VCaP (cell line): ENCODE measurements around the gene COL4A2.

Experiments
- H3K27ac ChIP-seq: fragments of 450-650 bp; 2 replicates; pipeline ENCODE4 v1.5.1; 2017
- CTCF ChIP-seq: fragments of 450-650 bp; conservative IDR thresholded peaks from 2 replicates; pipeline ENCODE4 v1.5.1; 2017; ENCODE audit warnings: mild to moderate bottlenecking, moderate library complexity

The COL4A2 gene

DNA sequence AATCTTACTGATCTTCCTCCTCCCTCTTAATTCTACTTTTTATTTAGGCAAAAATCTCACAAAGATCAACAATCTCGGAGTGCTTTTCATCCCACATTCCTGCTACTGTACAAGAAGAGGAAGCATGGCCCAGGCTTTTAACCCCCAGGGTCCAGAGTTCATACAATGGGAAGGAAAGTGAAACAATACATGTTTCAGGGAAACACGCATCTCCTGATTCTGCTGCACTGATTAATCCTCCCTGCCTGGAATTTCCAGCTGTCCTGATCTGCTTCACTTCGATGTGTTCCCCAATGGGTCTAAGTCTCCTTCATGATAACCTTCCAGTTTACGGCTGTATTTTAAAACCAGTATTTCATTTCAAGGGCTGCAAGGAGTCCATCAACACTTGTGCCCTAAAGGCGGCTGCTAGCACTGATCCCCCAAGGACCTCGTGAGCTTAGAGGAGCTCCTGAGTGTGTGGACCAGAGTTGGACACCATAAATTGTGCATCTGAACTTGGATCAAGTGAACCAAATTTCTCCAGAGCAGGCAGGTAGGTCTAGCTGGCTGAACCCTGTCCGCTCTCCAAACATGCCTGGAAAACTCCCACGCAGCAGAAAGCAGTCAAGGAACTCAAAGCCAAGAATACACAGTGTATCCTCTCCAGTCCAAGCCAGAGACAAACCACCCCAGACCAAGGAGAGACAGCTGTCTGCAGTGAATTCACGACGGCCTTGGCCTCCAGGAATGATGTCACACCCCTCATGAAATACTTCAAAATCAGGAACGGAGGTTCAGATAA is 44.4 kb upstream of the COL4A2 start:
- TF ChIP-seq CTCF, result no peak
- H3K27ac ChIP-seq, result no peak overlapping the region

- H3K27ac ChIP-seq, result no peak overlapping the region
- TF ChIP-seq CTCF, result no peak
Measured at GRCh38 chr13:110263404-110263803, 43.7 kb upstream of the COL4A2 start.

- no peak overlapping the region for H3K27ac ChIP-seq
- TF ChIP-seq CTCF, result no peak
Measured at GRCh38 chr13:110263888-110264287, 43.2 kb upstream of the COL4A2 start.

DNA sequence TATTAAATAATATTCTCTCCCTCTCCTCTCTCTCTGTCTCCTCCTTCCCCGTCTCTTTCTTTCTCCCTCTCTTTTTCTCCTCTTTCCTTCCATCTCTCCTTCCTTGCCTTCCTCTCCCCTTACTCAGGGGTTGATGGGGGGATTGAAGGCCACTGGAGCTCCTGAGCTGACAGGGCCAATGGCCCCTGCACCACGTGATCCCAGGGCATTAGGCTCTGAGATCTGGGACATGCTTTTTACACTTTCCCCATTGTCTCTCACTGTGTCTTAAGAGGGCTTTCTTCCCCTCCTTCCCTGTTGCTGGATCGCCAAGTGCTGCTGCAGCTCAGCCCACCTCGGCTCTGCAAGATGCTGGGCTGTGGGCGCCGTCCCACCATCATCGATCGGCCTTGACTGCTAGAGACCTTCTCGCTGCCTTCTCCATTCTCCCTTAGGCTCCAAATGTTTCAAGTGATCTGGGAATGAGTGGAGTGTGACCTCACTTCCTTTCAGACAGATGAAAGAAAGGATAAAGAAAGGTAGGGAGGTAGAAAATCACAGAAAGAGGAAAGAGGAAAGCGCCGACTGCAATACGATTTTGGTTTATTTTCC is 42.3 kb upstream of the COL4A2 start:
- TF ChIP-seq CTCF, result no peak
- no peak overlapping the region for H3K27ac ChIP-seq

GRCh38 chr13:110265341-110265681 is 41.8 kb upstream of the COL4A2 start:
- H3K27ac ChIP-seq, result no peak overlapping the region
- TF ChIP-seq CTCF, result no peak; the same call in 1 of the 2 replicates

- H3K27ac ChIP-seq, result no peak overlapping the region
- no peak for TF ChIP-seq CTCF
Measured at GRCh38 chr13:110265682-110266430, 41.2 kb upstream of the COL4A2 start.

DNA sequence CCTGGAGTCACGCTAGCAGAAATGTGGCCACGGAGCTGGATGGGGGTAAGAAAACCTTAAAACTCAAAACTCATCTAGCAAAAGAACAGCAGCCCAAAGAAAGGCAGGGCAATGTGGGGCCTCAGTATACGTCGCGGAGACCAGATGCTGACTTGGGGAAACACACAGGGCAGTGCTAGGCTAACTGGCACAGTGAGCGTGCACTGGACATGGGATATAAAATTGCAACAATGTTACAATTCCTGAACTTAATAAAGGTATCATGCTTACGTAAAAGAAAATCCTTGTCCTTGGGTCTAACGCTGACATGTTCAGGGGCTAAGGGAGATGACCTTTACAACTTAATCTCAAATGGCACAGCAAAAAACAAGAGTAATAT is 40.7 kb upstream of the COL4A2 start:
- no peak overlapping the region for H3K27ac ChIP-seq
- TF ChIP-seq CTCF, result no peak
